DMS53 treated with DMSO at 0.1 percent for 48 hours (cell line): ENCODE data around the gene EFCAB9.
"Not testable (repeated sequence)": the region's sequence is repeated elsewhere in the genome, so short reads cannot be mapped to it uniquely, and the experiment has no call there.

Source experiments
- DNase-seq: peaks from one replicate; lab custom pipeline; 2025; ENCODE audit not compliant: unreplicated experiment; lab: John Stamatoyannopoulos, UW

Gene EFCAB9

GRCh38 chr5:172188033-172188892, 5.7 kb upstream of the EFCAB9 start, which contains the start of gene STK10:
TSS of gene STK10 (minus strand) at chr5:172188224. CDS start at chr5:172188042, 182 bp downstream.
- DNase-seq = peak; percentile 86

GRCh38 chr5:172188893-172189692, 4.9 kb upstream of the EFCAB9 start:
- no peak for DNase-seq

- no peak for DNase-seq
These were observed 4.2 kb upstream of the EFCAB9 start for GRCh38 chr5:172189693-172190296.

GRCh38 chr5:172194985-172195774, 1.2 kb downstream of the EFCAB9 start:
- no peak for DNase-seq

- not testable (repeated sequence) for DNase-seq
These were observed 3.8 kb downstream of the EFCAB9 start for GRCh38 chr5:172197775-172198174.

- no peak for DNase-seq
These were observed 5.5 kb downstream of the EFCAB9 start for GRCh38 chr5:172199446-172199845.

GRCh38 chr5:172200476-172200875, 6.5 kb downstream of the EFCAB9 start:
- no peak for DNase-seq

- not testable (repeated sequence) for DNase-seq
These were observed 12.0 kb downstream of the EFCAB9 start for GRCh38 chr5:172205984-172206383.

- DNase-seq = no peak
These were observed 13.5 kb downstream of the EFCAB9 start for GRCh38 chr5:172207511-172207910.

GRCh38 chr5:172209714-172210113, 15.7 kb downstream of the EFCAB9 start:
- no peak for DNase-seq

GRCh38 chr5:172211676-172212075, 17.7 kb downstream of the EFCAB9 start:
- no peak for DNase-seq

- no peak for DNase-seq
These were observed 19.2 kb downstream of the EFCAB9 start for GRCh38 chr5:172213126-172213525.

GRCh38 chr5:172216345-172216744, 22.4 kb downstream of the EFCAB9 start:
- no peak for DNase-seq

- DNase-seq = no peak
These were observed 25.3 kb downstream of the EFCAB9 start for GRCh38 chr5:172219296-172219695.

GRCh38 chr5:172223901-172224873, 30.2 kb downstream of the EFCAB9 start:
- no peak for DNase-seq

- no peak for DNase-seq
These were observed 31.0 kb downstream of the EFCAB9 start for GRCh38 chr5:172224996-172225395.

GRCh38 chr5:172229904-172230303, 35.9 kb downstream of the EFCAB9 start:
- DNase-seq = no peak

- no peak for DNase-seq
These were observed 40.1 kb downstream of the EFCAB9 start for GRCh38 chr5:172234031-172234430.

- DNase-seq = peak; percentile 32
These were observed 41.3 kb downstream of the EFCAB9 start for GRCh38 chr5:172235132-172235780.
